Esophagus squamous epithelium (tissue), 5 donors: ENCODE measurements around the gene FN3KRP. TPM values are rescaled to one million over a fixed set of nuclear protein-coding genes. Genes with fewer than 3 reads are reported as not detected.

ENCODE experiments used
- DNase-seq: peaks from one replicate; lab custom pipeline; 2025; lab: John Stamatoyannopoulos, UW
- H3K27ac ChIP-seq, 4 donors: fragments of 200-600 bp; sonication (generic); one replicate each; pipeline ENCODE4 v1.5.1; 2016 to 2019; ENCODE audit warnings: mild to moderate bottlenecking in 1 of 4
- H3K27me3 ChIP-seq, 4 donors: fragments of 200-600 bp; sonication (generic); 1 replicate in 3 of 4; 2 replicates in 1 of 4; pipeline versions ENCODE4 v1.5.1 to v1.6.0; 2017 to 2021; ENCODE audit warnings: antibody characterized with exemption in 1 of 4
- H3K36me3 ChIP-seq, 3 donors: fragments of 200-600 bp; sonication (generic); one replicate each; pipeline ENCODE4 v1.5.1; 2016 to 2019
- H3K4me1 ChIP-seq, 3 donors: fragments of 200-600 bp; sonication (generic); one replicate each; pipeline ENCODE4 v1.5.1; 2017 to 2019
- H3K4me3 ChIP-seq, 4 donors: fragments of 200-600 bp; sonication (generic); 1 replicate in 3 of 4; 2 replicates in 1 of 4; pipeline ENCODE4 v1.5.1; 2016 to 2019; ENCODE audit warnings: mild to moderate bottlenecking in 2 of 4, moderate library complexity in 1 of 4
- H3K9me3 ChIP-seq, 3 donors: fragments of 200-600 bp; sonication (generic); one replicate each; pipeline ENCODE4 v1.5.1; 2016 to 2019
- POLR2A ChIP-seq, 4 donors: fragments of 450-650 bp; IDR thresholded peaks; one replicate each; pipeline ENCODE4 v1.6.1; 2017; ENCODE audit warnings: antibody characterized with exemption in 4 of 4, mild to moderate bottlenecking in 4 of 4, moderate library complexity in 3 of 4
- WGBS, 2 donors: methylation state at CpG; one replicate each; pipeline ENCODE4 v1.1.5; 2018; 5-methylcytosine and 5-hydroxymethylcytosine counted together
- intact Hi-C: fragments of 100-400 bp; cut with DNase I; formaldehyde crosslinking; loops from one replicate; pipeline ENCODE4 v1.15.0; 2022
- total RNA-seq, 4 donors: library from RNA; depleted of rRNA; stranded (reverse); fragments of >200 nt; gene quantifications; one replicate each; pipeline ENCODE4 v1.1.0, GENCODE V29; 2016
- TF ChIP-seq, protein P1 (sequence below), 6 experiments: fragments of 450-650 bp in 4 of 6; fragments of 200-600 bp in 2 of 6; sonication (generic) in 2 of 6; IDR thresholded peaks; one replicate each; pipeline ENCODE4 v1.5.1; 2016 to 2019; ENCODE audit warnings: antibody characterized with exemption in 6 of 6, mild to moderate bottlenecking in 4 of 6, moderate library complexity in 4 of 6
- donor health status: DM: yes; HTN: yes; CAD: no.

Gene FN3KRP
- total RNA-seq, 4 donors from 2014 or later, result 9.1 to 13.5 (median 10.2) TPM

DNA sequence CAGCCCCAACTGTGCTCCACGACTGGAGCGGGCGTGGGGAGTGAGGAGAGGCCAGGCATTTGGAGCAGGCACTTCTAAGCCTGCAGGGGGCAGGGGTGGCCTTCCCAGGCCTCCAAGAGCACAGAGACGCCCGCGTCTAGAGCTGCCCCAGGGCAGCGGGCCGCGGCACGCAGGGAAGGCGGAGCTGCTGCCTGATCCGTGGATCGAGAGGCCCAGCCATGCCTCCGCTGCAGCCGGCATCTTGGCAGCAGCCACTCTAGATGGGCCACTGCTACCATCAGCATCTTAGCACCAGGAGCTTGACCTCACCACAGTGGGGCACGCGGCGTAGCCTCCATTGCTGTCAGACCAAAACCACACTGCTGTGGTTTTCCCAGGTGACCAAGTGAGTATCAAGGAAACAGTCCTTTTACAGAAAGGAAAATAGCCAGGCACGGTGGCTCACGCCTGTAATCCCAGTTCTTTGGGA, 47.8 kb upstream of the FN3KRP start:
- H3K36me3 ChIP-seq, result peaks cover 0 to 10% (median 0%) of the 10 kb centered on the region in 3 donors
- no peak overlapping the region for H3K4me3 ChIP-seq
- no peaks in the 10 kb centered on the region for H3K9me3 ChIP-seq
- 47% methylated on average over 2 of the region's 20 CpGs; no CpG with 5 or more reads in 1 of the 2 donors for WGBS, 2 donors
- H3K27ac ChIP-seq, result peak overlapping the region in 2 of 4 donors; percentile 53 to 75
- no peak for DNase-seq
- no peaks in the 10 kb centered on the region for H3K27me3 ChIP-seq
- peaks cover 0 to 21% (median 3%) of the 10 kb centered on the region in 3 donors for H3K4me1 ChIP-seq
- intact Hi-C loops, result loop anchor here (10.0 kb wide), 1 partner anchor 106 kb away; no protein-coding TSS in a partner anchor
- no peak for TF ChIP-seq POLR2A (IDR thresholded peaks at IDR 0.05)
- TF ChIP-seq, protein P1, sequence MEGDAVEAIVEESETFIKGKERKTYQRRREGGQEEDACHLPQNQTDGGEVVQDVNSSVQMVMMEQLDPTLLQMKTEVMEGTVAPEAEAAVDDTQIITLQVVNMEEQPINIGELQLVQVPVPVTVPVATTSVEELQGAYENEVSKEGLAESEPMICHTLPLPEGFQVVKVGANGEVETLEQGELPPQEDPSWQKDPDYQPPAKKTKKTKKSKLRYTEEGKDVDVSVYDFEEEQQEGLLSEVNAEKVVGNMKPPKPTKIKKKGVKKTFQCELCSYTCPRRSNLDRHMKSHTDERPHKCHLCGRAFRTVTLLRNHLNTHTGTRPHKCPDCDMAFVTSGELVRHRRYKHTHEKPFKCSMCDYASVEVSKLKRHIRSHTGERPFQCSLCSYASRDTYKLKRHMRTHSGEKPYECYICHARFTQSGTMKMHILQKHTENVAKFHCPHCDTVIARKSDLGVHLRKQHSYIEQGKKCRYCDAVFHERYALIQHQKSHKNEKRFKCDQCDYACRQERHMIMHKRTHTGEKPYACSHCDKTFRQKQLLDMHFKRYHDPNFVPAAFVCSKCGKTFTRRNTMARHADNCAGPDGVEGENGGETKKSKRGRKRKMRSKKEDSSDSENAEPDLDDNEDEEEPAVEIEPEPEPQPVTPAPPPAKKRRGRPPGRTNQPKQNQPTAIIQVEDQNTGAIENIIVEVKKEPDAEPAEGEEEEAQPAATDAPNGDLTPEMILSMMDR (IDR thresholded peaks at IDR 0.05), result peak in 5 of 6 experiments; percentile 38 to 78 (median 71)

DNA sequence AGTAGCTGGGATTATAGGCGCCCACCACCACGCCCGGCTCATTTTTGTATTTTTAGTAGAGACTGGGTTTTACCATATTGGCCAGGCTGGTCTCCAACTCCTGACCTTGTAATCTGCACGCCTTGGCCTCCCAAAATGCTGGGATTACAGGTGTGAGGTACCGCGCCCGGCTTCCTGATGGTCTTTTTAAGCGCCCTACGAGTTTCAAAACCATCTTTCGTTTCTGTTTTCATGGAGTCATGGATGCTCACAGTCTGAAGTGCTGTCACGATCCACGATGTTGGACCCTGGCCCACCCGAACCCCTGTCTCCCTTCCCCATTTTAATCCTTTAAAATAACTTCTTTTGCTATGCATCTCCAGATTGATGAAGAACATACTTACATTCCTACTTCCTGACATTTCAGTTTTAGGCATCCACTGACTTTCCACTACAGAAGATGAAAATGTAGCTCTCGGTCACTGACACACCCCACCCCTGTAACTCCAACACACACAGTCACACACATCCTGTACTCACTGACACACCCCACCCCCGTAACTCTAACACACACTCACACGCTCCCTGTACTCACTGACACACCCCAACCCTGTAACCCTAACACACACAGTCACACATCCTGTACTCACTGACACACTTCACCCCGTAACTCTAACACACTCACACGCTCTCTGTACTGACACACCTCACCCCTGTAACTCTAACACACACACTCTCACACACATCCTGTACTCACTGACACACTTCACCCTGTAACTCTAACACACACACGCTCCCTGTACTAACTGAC, 45.6 kb upstream of the FN3KRP start:
- intact Hi-C loops, result no loop called here
- no peak for DNase-seq
- no peak overlapping the region for H3K4me3 ChIP-seq
- 82 to 84% methylated on average over 19 of the region's 19 CpGs for WGBS, 2 donors
- no peak for TF ChIP-seq POLR2A (IDR thresholded peaks at IDR 0.05)
- TF ChIP-seq, protein P1 (IDR thresholded peaks at IDR 0.05), result no peak
- peaks cover 0 to 31% (median 3%) of the 10 kb centered on the region in 3 donors for H3K4me1 ChIP-seq
- peak overlapping the region in 3 of 4 donors; percentile 73 to 81 (median 75) for H3K27ac ChIP-seq
- H3K9me3 ChIP-seq, result no peaks in the 10 kb centered on the region
- no peaks in the 10 kb centered on the region for H3K27me3 ChIP-seq
- no peaks in the 10 kb centered on the region for H3K36me3 ChIP-seq

DNA sequence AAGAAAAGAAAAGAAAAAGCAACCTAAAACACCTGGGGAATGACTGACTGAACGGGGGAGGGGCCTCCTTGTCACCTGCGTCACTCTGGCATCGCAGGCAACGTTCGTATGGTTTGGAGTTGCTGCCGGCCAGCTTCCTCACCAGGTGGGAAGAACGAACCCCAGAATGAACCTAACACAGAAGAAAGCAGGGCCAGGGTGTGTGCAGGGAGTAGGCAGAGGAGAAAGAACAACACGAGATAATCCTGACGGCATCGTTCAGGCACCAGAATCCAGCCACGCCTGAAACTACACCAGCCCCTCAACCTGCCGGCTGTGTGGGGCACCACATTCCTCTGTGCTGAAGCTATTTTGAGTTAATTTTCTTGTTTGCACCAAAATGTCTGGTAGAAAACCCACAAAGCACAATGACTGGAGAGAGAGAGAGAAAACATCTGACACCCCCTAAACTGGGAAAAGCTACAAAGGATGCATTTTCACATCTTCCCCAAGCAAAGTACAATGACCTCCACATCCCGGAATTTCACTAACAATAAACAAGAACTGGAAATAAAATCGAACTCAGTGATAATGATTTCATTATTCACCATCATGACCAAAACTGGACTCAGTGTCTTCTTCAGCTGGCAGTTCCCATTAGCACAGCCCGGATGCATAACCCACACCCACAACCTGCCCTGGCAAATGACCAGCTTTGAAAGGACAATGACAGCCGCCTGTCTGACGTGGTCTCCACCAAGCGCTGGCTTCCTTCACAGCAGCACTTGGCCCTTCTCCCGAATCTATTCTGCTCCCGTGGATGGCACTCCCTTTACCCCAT, 41.6 kb upstream of the FN3KRP start:
- no peak for DNase-seq
- 70 to 73% methylated on average over 16 to 20 of the region's 20 CpGs for WGBS, 2 donors
- Histone ChIP-seq H3K27ac (no peak overlapping the region), H3K4me1 (peaks cover 0 to 17% (median 0%) of the 10 kb centered on the region in 3 donors), H3K9me3 (no peaks in the 10 kb centered on the region), H3K4me3 (no peak overlapping the region), H3K36me3 (no peaks in the 10 kb centered on the region), H3K27me3 (no peaks in the 10 kb centered on the region)
- no peak for TF ChIP-seq POLR2A (IDR thresholded peaks at IDR 0.05)
- TF ChIP-seq, protein P1 (IDR thresholded peaks at IDR 0.05), result no peak
- intact Hi-C loops, result no loop called here

DNA sequence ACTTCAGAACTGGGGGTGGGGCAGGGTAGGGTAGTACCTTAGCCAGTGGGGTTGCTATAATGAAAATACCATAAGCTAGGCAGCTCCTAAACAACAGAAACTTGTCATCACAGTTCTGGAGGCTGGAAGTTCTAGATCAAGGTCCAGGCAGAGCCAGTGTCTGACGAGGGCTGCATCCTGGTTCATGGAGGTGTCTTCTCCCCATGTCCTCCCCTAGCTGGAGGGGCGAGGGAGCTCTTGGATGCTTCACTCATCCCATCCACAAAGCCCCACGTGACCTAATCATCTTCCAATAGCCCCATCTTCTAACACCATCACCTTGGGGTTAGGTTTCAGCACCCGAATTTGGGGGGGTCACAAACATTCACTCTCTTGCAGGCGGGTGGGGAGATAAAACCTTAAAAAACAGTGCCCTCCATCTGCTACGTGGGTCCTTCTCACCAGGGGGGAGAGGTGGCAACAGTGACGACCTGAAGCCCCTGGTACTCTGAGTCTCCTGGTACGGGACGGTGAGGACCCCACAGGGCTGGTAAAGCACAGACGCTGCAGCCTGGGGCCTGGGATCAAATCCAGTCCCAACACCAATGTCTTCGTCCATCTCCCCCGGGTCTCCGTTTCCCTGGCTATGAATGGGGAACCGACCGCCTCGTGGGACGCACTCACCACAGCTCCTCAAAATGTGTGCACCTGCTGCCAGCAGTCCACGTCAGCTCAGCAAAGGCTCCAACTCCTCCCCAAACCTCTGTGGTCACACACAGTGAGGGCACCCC, 40.8 kb upstream of the FN3KRP start:
- DNase-seq, result no peak
- H3K27ac ChIP-seq, result no peak overlapping the region
- H3K4me1 ChIP-seq, result peaks cover 0 to 11% (median 0%) of the 10 kb centered on the region in 3 donors
- H3K4me3 ChIP-seq, result no peak overlapping the region
- no peaks in the 10 kb centered on the region for H3K36me3 ChIP-seq
- intact Hi-C loops, result no loop called here
- no peak for TF ChIP-seq POLR2A (IDR thresholded peaks at IDR 0.05)
- TF ChIP-seq, protein P1 (IDR thresholded peaks at IDR 0.05), result no peak
- H3K9me3 ChIP-seq, result no peaks in the 10 kb centered on the region
- WGBS, 2 donors, result 62 to 90% methylated on average over 4 to 15 of the region's 18 CpGs
- H3K27me3 ChIP-seq, result no peaks in the 10 kb centered on the region
